SK-N-SH (cell line): ENCODE results near the gene DNAAF9.

Experiments used
- CTCF ChIP-seq: fragments of 200-600 bp; sonication (generic); IDR thresholded peaks from 2 replicates; pipeline ENCODE4 v1.6.1; 2017; ENCODE audit warnings: antibody characterized with exemption, mild to moderate bottlenecking, moderate library complexity
- GABPA ChIP-seq: IDR thresholded peaks from 2 replicates; pipeline ENCODE4 v1.4.0; 2012; ENCODE audit warnings: low read depth, mild to moderate bottlenecking
- NFIC ChIP-seq: IDR thresholded peaks from 2 replicates; pipeline ENCODE4 v1.4.0; 2012; ENCODE audit warnings: borderline replicate concordance
- POLR2AphosphoS5 ChIP-seq: IDR thresholded peaks from 2 replicates; pipeline ENCODE4 v1.6.1; 2012; ENCODE audit warnings: low read depth, low read length
- RAD21 ChIP-seq: IDR thresholded peaks from 2 replicates; pipeline ENCODE4 v1.6.1; 2012; ENCODE audit warnings: mild to moderate bottlenecking, low read length

- TF ChIP-seq CTCF (no peak), GABPA (no peak), POLR2AphosphoS5 (no peak), RAD21 (no peak), NFIC (no peak)
Observed at GRCh38 chr20:3447321-3447720, 39.9 kb upstream of the DNAAF9 start.
